ENCODE measurements around the gene NSUN4.
A peak's percentile ranks its signal among the peaks of the same experiment; 100 is the strongest.
"Not testable (repeated sequence)": the region's sequence is repeated elsewhere in the genome, so short reads cannot be mapped to it uniquely, and the experiment has no call there.

The NSUN4 gene

DNA sequence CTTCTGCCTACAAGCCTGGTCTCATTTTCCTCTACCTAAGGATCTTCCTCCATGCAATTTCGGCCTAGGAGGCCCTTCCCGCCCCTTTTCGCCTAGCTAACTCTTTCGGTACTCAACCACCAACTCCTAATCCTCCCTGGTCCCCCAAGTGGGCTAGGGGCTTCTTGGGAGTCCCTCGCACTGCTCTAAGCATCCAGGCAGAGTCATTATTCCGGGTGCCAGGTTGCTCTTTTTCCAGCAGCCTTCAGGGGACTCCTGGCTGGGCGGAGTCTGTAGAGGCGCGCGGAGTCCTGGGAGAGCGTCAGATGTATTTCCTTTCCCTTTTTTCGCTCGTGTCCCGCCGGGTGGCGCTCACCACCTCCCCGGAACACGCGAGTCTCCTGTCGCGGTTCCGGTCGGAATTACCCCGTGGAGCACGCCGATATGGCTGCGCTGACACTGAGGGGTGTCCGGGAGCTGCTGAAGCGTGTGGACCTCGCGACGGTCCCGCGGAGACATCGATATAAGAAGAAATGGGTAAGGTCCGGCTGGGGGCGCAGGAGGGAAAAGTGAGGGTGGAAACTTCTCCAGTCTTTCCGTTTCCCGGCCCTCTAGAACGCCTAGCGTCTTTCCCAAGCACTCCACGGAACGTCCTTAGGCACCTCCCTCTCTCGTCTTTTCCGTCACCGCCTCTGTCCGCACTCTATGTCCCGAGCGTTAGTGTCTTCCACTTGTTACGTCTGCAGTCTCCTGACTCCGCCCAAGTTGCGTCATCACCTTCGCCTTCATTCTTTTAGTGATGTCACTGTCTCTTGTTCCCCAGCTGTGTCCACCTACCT lies at the start of gene NSUN4:
TSS of gene NSUN4 (plus strand) at position 404 of the 818 bp plus-strand sequence. CDS start at position 424, 20 bp downstream.
- peak; percentile 93 for ATAC-seq
- DNase-seq: peak; percentile 87

- no peak for DNase-seq
- no peak for ATAC-seq
These were observed 45.3 kb upstream of the NSUN4 start for GRCh38 chr1:46295306-46295705.

DNA sequence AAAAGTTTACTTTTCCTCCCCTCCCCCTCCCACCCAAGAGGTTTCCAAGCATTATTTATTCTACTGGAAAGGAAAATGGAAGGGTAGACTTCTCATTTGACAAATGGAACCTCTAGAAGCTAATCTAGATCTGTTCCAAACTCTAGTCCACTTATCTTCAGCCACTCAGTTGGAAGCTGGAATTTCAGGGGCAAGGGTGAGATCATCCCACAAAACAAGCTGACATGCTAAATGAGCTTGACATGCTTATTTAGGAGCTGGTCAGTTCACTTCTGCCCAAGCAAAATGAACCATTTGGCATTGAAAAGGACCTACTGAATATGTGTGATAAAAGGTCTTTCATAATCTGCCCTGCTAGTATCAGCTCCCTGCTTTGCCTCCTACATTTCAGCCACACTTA lies 42.2 kb upstream of the NSUN4 start:
- ATAC-seq (no peak), DNase-seq (no peak)

DNA sequence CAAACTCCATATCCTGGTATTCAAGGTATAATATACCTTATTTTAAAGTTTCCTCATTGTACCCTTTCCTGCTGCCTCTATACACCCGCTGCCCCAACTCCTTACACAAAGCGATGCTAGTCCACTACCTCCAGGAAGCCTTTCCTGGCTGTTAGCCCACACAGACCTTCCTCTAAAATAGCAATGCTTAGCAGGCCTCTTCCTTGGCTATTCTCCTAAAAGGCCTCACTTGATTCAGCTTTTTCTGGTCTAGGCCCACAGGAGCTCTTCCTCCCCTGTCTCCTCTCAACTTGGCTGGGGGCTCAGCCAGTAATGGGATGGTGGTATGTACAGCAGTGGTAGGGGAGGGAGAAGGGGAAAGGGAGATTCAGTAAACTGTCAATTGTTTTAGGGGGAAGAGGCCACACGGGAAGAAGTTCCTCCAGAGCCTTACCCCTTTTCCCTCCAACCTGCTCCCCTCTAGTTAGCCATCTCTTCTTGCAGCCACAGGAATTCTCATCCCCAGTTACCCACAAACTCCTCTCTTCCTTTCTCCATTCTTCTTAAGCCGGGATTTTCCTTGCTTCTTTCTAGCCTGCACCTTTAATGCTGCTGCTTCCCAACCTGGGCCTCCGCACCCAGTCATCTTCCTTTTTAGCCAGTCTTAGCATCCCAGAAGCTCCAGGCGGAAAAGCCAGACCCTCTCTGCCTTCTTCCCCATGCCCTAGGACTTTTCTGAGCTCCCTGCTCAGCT lies 39.8 kb upstream of the NSUN4 start:
- ATAC-seq (no peak), DNase-seq (no peak)

- ATAC-seq (no peak), DNase-seq (peak; percentile 39)
These were observed 39.2 kb upstream of the NSUN4 start for GRCh38 chr1:46301406-46301807.

GRCh38 chr1:46301808-46302640 lies 38.6 kb upstream of the NSUN4 start:
- DNase-seq: peak; percentile 69

DNA sequence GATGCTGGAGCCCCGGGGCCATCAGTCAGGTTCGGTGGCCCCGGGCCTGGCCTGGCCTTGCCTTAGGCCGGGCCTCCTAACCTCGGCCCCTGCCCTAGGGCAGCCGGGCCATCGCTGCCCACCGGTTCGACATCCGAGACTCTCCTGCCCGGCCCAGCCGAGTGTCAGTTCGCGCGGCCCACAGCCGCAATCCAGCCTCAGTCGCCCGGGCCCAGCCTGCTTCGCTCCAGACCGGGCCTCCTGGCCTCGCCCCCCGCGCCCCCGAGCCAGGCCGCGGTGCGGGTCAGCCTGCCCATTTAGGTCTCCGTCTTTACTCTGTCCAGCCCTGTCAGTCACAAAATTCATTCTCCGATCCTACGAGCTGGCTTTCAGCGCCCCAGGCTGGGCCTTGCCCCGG lies 38.0 kb upstream of the NSUN4 start:
- DNase-seq (peak; percentile 33), ATAC-seq (peak; percentile 2)

More at GRCh38 chr1:46301808-46302640, 38.6 kb upstream of the NSUN4 start:
- ATAC-seq: peak; percentile 44

GRCh38 chr1:46303038-46303871 lies 37.4 kb upstream of the NSUN4 start, which contains the start of the genes LRRC41 and UQCRH:
Gene LRRC41, minus strand, starts transcription at chr1:46303616. Its CDS starts 294 bp downstream, at chr1:46303322.
Gene UQCRH, plus strand, starts transcription at chr1:46303698. Its CDS starts 69 bp downstream, at chr1:46303767.
- DNase-seq: peak; percentile 92
- ATAC-seq: peak; percentile 84

GRCh38 chr1:46303872-46304326 lies 36.7 kb upstream of the NSUN4 start:
- no peak for DNase-seq
- no peak for ATAC-seq

DNA sequence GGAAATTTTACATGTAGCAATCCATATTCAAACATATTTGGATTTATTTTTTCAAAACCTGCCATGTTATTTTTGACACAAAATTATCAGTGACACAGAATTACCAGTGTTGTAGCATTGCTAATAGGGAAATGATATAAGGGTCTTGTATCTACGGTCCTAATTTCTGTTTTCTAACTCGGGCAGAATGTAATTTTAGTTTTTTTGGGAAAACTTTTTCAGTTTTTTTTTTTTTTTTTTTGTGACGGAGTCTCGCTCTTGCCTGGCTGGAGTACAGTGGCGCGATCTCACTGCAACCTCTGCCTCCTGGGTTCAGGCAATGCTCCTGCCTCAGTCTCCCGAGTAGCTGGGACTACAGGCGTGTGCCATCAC lies 34.5 kb upstream of the NSUN4 start:
- no peak for ATAC-seq

GRCh38 chr1:46309401-46310159 lies 31.0 kb upstream of the NSUN4 start:
- no peak for ATAC-seq

More for the DNA sequence above, 34.5 kb upstream of the NSUN4 start:
- DNase-seq: no peak

DNA sequence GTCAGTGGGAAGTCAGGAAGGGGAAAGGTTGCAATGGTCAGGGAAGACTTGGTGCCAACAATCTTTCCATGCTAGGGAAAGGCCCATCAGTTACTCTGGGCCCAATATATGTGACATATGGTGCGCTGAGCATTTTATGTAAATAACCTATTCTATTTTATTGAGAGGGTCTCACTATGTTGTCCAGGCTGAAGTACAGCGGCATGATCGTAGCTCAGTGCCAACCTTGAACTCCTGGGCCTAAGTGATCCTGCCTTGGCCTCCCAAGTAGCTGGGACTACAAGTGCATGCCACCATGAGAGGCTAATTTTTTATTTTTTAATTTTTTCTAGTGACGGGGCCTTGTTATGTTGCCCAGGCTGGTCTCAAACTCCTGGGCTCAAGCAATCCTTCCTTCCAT lies 30.3 kb upstream of the NSUN4 start:
- ATAC-seq (no peak), DNase-seq (no peak)

More at GRCh38 chr1:46309401-46310159, 31.0 kb upstream of the NSUN4 start:
- DNase-seq: no peak

GRCh38 chr1:46315669-46316403 lies 24.8 kb upstream of the NSUN4 start:
- ATAC-seq (no peak), DNase-seq (no peak)

GRCh38 chr1:46317323-46317722 lies 23.3 kb upstream of the NSUN4 start:
- ATAC-seq (no peak), DNase-seq (no peak)

GRCh38 chr1:46319301-46319700 lies 21.3 kb upstream of the NSUN4 start:
- ATAC-seq, DNase-seq: not testable (repeated sequence)

DNA sequence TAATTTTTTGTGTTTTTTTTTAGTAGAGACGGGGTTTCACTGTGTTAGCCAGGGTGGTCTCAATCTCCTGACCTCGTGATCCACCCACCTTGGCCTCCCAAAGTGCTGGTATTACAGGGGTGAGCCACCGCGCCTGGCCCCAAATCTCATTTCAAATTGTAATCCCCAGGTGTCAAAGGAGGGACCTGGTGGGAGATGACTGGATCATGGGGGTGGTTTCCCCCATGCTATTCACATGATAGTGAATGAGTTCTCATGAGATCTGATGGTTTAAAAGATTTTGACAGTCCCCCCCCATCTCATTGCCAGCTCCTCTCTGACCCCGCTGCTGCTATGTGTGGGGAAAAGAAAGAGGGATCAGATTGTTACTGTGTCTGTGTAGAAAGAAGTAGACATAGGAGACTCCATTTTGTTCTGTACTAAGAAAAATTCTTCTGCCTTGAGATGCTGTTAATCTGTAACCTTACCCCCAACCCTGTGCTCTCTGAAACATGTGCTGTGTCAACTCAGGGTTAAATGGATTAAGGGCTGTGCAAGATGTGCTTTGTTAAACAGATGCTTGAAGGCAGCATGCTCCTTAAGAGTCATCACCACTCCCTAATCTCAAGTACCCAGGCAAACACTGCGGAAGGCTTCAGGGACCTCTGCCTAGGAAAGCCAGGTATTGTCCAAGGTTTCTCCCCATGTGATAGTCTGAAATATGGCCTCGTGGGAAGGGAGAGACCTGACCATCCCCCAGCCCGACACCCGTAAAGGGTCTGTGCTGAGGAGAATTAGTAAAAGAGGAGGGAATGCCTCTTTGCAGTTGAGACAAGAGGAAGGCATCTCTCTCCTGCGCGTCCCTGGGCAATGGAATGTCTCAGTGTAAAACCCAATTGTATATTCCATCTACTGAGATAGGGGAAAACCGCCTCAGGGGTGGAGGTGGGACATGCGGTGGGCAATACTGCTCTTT lies 20.4 kb upstream of the NSUN4 start:
- ATAC-seq, DNase-seq: not testable (repeated sequence)

DNA sequence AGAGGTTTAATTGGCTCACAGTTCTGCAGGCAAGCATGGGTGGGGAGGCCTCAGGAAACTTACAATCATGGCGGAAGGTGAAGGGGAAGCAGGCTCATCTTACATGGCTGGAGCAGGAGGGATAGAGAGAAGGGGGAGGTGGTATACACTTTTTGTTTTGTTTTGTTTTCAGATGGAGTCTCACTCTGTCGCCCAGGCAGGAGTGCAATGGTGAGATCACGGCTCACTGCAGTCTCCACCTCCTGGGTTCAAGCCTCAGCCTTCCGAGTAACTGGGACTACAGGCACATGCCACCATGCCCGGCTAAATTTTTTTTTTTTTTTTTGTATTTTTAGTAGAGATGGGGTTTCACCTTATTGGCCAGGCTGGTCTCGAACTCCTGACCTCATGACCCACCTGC lies 18.4 kb upstream of the NSUN4 start:
- DNase-seq, ATAC-seq: not testable (repeated sequence)

Measured in stimulated activated naive CD8-positive, alpha-beta T cell treated with anti-CD3 and anti-CD28 coated beads, Interleukin-15, Interleukin-2, amounts not matched to agents 100 U/mL and 50 U/mL, for 24 hours (primary cell).